MM.1S (cell line): Measurements from ENCODE around the gene IFITM5.
A peak's percentile ranks its signal among the peaks of the same experiment; 100 is the strongest.

Source experiments
- DNase-seq: peaks from one replicate; pipeline ENCODE4 v3.0.0-alpha.2; 2015
- H2AFZ ChIP-seq: fragments of 300-600 bp; sonication (generic); 2 replicates; pipeline ENCODE4 v1.6.0; 2016; ENCODE audit warnings: antibody characterized with exemption, low read length
- H3F3A ChIP-seq: fragments of 300-600 bp; sonication (generic); 2 replicates; pipeline ENCODE4 v1.6.1; 2016; ENCODE audit warnings: mild to moderate bottlenecking, antibody characterized with exemption, low read length, moderate library complexity, mixed read lengths; ENCODE audit not compliant: insufficient read depth
- H3K27ac ChIP-seq: fragments of 300-600 bp; sonication (generic); 2 replicates; pipeline ENCODE4 v1.5.1; 2016; ENCODE audit warnings: mild to moderate bottlenecking, low read length
- H3K27me3 ChIP-seq: fragments of 300-600 bp; sonication (generic); replicated peaks from 2 replicates; pipeline ENCODE4 v1.6.0; 2016; ENCODE audit warnings: low read length; ENCODE audit not compliant: insufficient read depth
- H3K36me3 ChIP-seq: fragments of 300-600 bp; sonication (generic); replicated peaks from 2 replicates; pipeline ENCODE4 v1.6.1; 2016; ENCODE audit warnings: mild to moderate bottlenecking, low read length, mixed read lengths; ENCODE audit not compliant: insufficient read depth
- H3K4me1 ChIP-seq: fragments of 300-600 bp; sonication (generic); 2 replicates; pipeline ENCODE4 v1.6.1; 2016; ENCODE audit warnings: low read length, mixed read lengths
- H3K4me2 ChIP-seq: fragments of 300-600 bp; sonication (generic); 2 replicates; pipeline ENCODE4 v1.6.0; 2016; ENCODE audit warnings: low read depth, low read length
- H3K4me3 ChIP-seq: fragments of 300-600 bp; sonication (generic); 2 replicates; pipeline ENCODE4 v1.5.1; 2016; ENCODE audit warnings: low read length, mixed read lengths
- H3K79me2 ChIP-seq: fragments of 300-600 bp; sonication (generic); 2 replicates; pipeline ENCODE4 v1.6.1; 2016; ENCODE audit warnings: mixed run types, low read length, mixed read lengths
- H3K9ac ChIP-seq: fragments of 300-600 bp; sonication (generic); 2 replicates; pipeline ENCODE4 v1.6.1; 2016; ENCODE audit warnings: low read length, mixed read lengths
- H3K9me2 ChIP-seq: fragments of 300-600 bp; sonication (generic); replicated peaks from 2 replicates; pipeline ENCODE4 v1.6.1; 2016; ENCODE audit warnings: mild to moderate bottlenecking, low read length, mixed read lengths; ENCODE audit not compliant: insufficient read depth
- H3K9me3 ChIP-seq: fragments of 300-600 bp; sonication (generic); replicated peaks from 2 replicates; pipeline ENCODE4 v1.6.1; 2016; ENCODE audit warnings: mild to moderate bottlenecking, low read length, mixed read lengths; ENCODE audit not compliant: insufficient read depth
- H4K20me1 ChIP-seq: fragments of 300-600 bp; sonication (generic); 2 replicates; pipeline ENCODE4 v1.6.1; 2016; ENCODE audit warnings: mild to moderate bottlenecking, low read length, moderate library complexity, mixed read lengths; ENCODE audit not compliant: insufficient read depth
- CTCF ChIP-seq: fragments of 300-600 bp; sonication (generic); IDR thresholded peaks from 2 replicates; pipeline ENCODE4 v1.5.1; 2016; ENCODE audit warnings: antibody characterized with exemption, low read length, mixed read lengths
- EZH2 ChIP-seq: fragments of 300-600 bp; sonication (generic); optimal IDR thresholded peaks from 2 replicates; pipeline ENCODE3; 2017; ENCODE audit warnings: low read depth, mild to moderate bottlenecking, antibody characterized with exemption, low read length, mixed read lengths
- EZH2phosphoT487 ChIP-seq: fragments of 300-600 bp; sonication (generic); IDR thresholded peaks from 2 replicates; pipeline ENCODE4 v1.6.1; 2018; ENCODE audit warnings: antibody characterized with exemption, low read length

IFITM5 gene

GRCh38 chr11:272195-272930 lies 27.0 kb downstream of the IFITM5 start:
- H3K4me3 ChIP-seq: no peak overlapping the region
- no peaks in the 10 kb centered on the region for H3K27me3 ChIP-seq
- H2AFZ ChIP-seq: no peak overlapping the region
- H3K4me1 ChIP-seq: peaks cover 6% of the 10 kb centered on the region; the same call in 1 of the 2 replicates
- H3K9me3 ChIP-seq: no peaks in the 10 kb centered on the region
- H3K79me2 ChIP-seq: peaks cover 6% of the 10 kb centered on the region; the same call in 1 of the 2 replicates
- no peak overlapping the region for H3K27ac ChIP-seq
- H3K9me2 ChIP-seq: no peaks in the 10 kb centered on the region
- no peak overlapping the region for H3K4me2 ChIP-seq
- no peak for DNase-seq
- H4K20me1 ChIP-seq: no peaks in the 10 kb centered on the region
- TF ChIP-seq CTCF (no peak), EZH2phosphoT487 (no peak)
- H3F3A ChIP-seq: peaks cover 27% of the 10 kb centered on the region
- no peak overlapping the region for H3K9ac ChIP-seq
- no peaks in the 10 kb centered on the region for H3K36me3 ChIP-seq

DNA sequence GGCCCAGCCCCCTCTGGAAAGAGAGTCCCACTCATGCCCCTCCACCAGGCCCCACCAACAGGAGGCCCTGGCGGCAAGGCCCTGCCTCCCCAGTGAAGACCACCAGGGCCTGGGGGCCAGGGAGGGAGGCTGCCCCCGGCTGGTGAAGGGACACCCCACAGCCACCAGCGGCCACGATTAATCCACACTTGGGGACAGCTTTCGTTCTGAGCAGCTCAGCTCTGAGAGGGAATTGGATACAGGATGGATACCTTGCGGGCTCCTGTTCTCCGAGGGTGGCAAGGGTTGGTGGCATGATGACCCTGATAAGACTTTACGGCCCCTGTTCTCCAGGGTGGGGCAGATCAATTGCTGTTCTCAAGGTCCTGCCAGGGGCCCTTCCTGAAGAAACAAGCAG lies 28.0 kb downstream of the IFITM5 start:
- H3K9me3 ChIP-seq: no peaks in the 10 kb centered on the region
- no peak overlapping the region for H3K27ac ChIP-seq
- H3F3A ChIP-seq: peaks cover 33% of the 10 kb centered on the region
- no peak overlapping the region for H2AFZ ChIP-seq
- H3K79me2 ChIP-seq: peaks cover 6% of the 10 kb centered on the region; the same call in 1 of the 2 replicates
- H4K20me1 ChIP-seq: no peaks in the 10 kb centered on the region
- no peak overlapping the region for H3K4me3 ChIP-seq
- no peak for DNase-seq
- no peaks in the 10 kb centered on the region for H3K36me3 ChIP-seq
- no peak overlapping the region for H3K4me2 ChIP-seq
- peaks cover 12% of the 10 kb centered on the region for H3K4me1 ChIP-seq
- H3K27me3 ChIP-seq: no peaks in the 10 kb centered on the region
- no peak for TF ChIP-seq EZH2
- no peak for TF ChIP-seq CTCF
- no peak for TF ChIP-seq EZH2phosphoT487
- no peak overlapping the region for H3K9ac ChIP-seq
- H3K9me2 ChIP-seq: no peaks in the 10 kb centered on the region

- peak overlapping the region; percentile 97; the same call in 1 of the 2 replicates for H3K27ac ChIP-seq
- H3K9ac ChIP-seq: no peak overlapping the region
- no peaks in the 10 kb centered on the region for H3K9me2 ChIP-seq
- H4K20me1 ChIP-seq: no peaks in the 10 kb centered on the region
- peaks cover 12% of the 10 kb centered on the region for H3K4me1 ChIP-seq
- H3K79me2 ChIP-seq: peaks cover 6% of the 10 kb centered on the region; the same call in 1 of the 2 replicates
- H3K4me3 ChIP-seq: no peak overlapping the region
- no peak overlapping the region for H2AFZ ChIP-seq
- DNase-seq: no peak
- peaks cover 33% of the 10 kb centered on the region for H3F3A ChIP-seq
- H3K27me3 ChIP-seq: no peaks in the 10 kb centered on the region
- no peaks in the 10 kb centered on the region for H3K9me3 ChIP-seq
- peak overlapping the region; percentile 88; the same call in 1 of the 2 replicates for H3K4me2 ChIP-seq
- TF ChIP-seq EZH2: no peak
- TF ChIP-seq EZH2phosphoT487: no peak
- no peak for TF ChIP-seq CTCF
- H3K36me3 ChIP-seq: no peaks in the 10 kb centered on the region
Observed at GRCh38 chr11:270451-271318, 28.6 kb downstream of the IFITM5 start.
